Measurements from ENCODE around the gene RYR3.

The RYR3 gene

GRCh38 chr15:33624439-33624838 is 313.7 kb downstream of the RYR3 start:
- TF ChIP-seq CTCF (IDR thresholded peaks at IDR 0.05; ENCODE audit: poor library complexity, severe bottlenecking), result no peak
- no peaks in the 10 kb centered on the region for H3K36me3 ChIP-seq (ENCODE audit: low read depth)
- no peak overlapping the region for H3K4me3 ChIP-seq (ENCODE audit: severe bottlenecking)
- no peaks in the 10 kb centered on the region for H3K4me1 ChIP-seq (ENCODE audit: insufficient read depth, poor library complexity, severe bottlenecking)
- H3K27me3 ChIP-seq (ENCODE audit: insufficient read depth, poor library complexity, severe bottlenecking), result peaks cover 14% of the 10 kb centered on the region
- DNase-seq (ENCODE audit: low spot score), result no peak
- no peak for ATAC-seq (ENCODE audit: low read depth)
- no peak overlapping the region for H3K27ac ChIP-seq (ENCODE audit: poor library complexity, severe bottlenecking)
- H3K9me3 ChIP-seq (ENCODE audit: severe bottlenecking), result no peaks in the 10 kb centered on the region

GRCh38 chr15:33629647-33630046 is 318.9 kb downstream of the RYR3 start:
- H3K27me3 ChIP-seq (ENCODE audit: insufficient read depth, poor library complexity, severe bottlenecking), result peaks cover 36% of the 10 kb centered on the region
- no peak overlapping the region for H3K4me3 ChIP-seq (ENCODE audit: severe bottlenecking)
- H3K4me1 ChIP-seq (ENCODE audit: insufficient read depth, poor library complexity, severe bottlenecking), result no peaks in the 10 kb centered on the region
- DNase-seq (ENCODE audit: low spot score), result no peak
- no peak for ATAC-seq (ENCODE audit: low read depth)
- no peak overlapping the region for H3K27ac ChIP-seq (ENCODE audit: poor library complexity, severe bottlenecking)
- TF ChIP-seq CTCF (IDR thresholded peaks at IDR 0.05; ENCODE audit: poor library complexity, severe bottlenecking), result no peak
- no peaks in the 10 kb centered on the region for H3K36me3 ChIP-seq (ENCODE audit: low read depth)
- no peaks in the 10 kb centered on the region for H3K9me3 ChIP-seq (ENCODE audit: severe bottlenecking)

GRCh38 chr15:33636234-33636633 is 325.5 kb downstream of the RYR3 start:
- H3K4me3 ChIP-seq (ENCODE audit: severe bottlenecking), result no peak overlapping the region
- ATAC-seq (ENCODE audit: low read depth), result no peak
- peaks cover 55% of the 10 kb centered on the region for H3K27me3 ChIP-seq (ENCODE audit: insufficient read depth, poor library complexity, severe bottlenecking)
- H3K36me3 ChIP-seq (ENCODE audit: low read depth), result no peaks in the 10 kb centered on the region
- no peak for TF ChIP-seq CTCF (IDR thresholded peaks at IDR 0.05; ENCODE audit: poor library complexity, severe bottlenecking)
- no peak overlapping the region for H3K27ac ChIP-seq (ENCODE audit: poor library complexity, severe bottlenecking)
- DNase-seq (ENCODE audit: low spot score), result no peak
- H3K9me3 ChIP-seq (ENCODE audit: severe bottlenecking), result no peaks in the 10 kb centered on the region
- H3K4me1 ChIP-seq (ENCODE audit: insufficient read depth, poor library complexity, severe bottlenecking), result no peaks in the 10 kb centered on the region

GRCh38 chr15:33636958-33637357 is 326.2 kb downstream of the RYR3 start:
- Histone ChIP-seq H3K27me3 (ENCODE audit: insufficient read depth, poor library complexity, severe bottlenecking) (peaks cover 63% of the 10 kb centered on the region), H3K36me3 (ENCODE audit: low read depth) (no peaks in the 10 kb centered on the region), H3K9me3 (ENCODE audit: severe bottlenecking) (no peaks in the 10 kb centered on the region), H3K27ac (ENCODE audit: poor library complexity, severe bottlenecking) (no peak overlapping the region), H3K4me1 (ENCODE audit: insufficient read depth, poor library complexity, severe bottlenecking) (no peaks in the 10 kb centered on the region), H3K4me3 (ENCODE audit: severe bottlenecking) (no peak overlapping the region)
- no peak for DNase-seq (ENCODE audit: low spot score)
- no peak for TF ChIP-seq CTCF (IDR thresholded peaks at IDR 0.05; ENCODE audit: poor library complexity, severe bottlenecking)
- ATAC-seq (ENCODE audit: low read depth), result no peak

GRCh38 chr15:33638453-33638852 is 327.7 kb downstream of the RYR3 start:
- no peak for TF ChIP-seq CTCF (IDR thresholded peaks at IDR 0.05; ENCODE audit: poor library complexity, severe bottlenecking)
- Histone ChIP-seq H3K36me3 (ENCODE audit: low read depth) (no peaks in the 10 kb centered on the region), H3K9me3 (ENCODE audit: severe bottlenecking) (no peaks in the 10 kb centered on the region), H3K4me1 (ENCODE audit: insufficient read depth, poor library complexity, severe bottlenecking) (no peaks in the 10 kb centered on the region), H3K4me3 (ENCODE audit: severe bottlenecking) (no peak overlapping the region), H3K27ac (ENCODE audit: poor library complexity, severe bottlenecking) (no peak overlapping the region), H3K27me3 (ENCODE audit: insufficient read depth, poor library complexity, severe bottlenecking) (peaks cover 63% of the 10 kb centered on the region)
- no peak for ATAC-seq (ENCODE audit: low read depth)
- DNase-seq (ENCODE audit: low spot score), result no peak
